ENCODE measurements around the gene IMMP2L. TPM values are rescaled to one million over a fixed set of nuclear protein-coding genes. Genes with fewer than 3 reads are reported as not detected.
A peak's percentile ranks its signal among the peaks of the same experiment; 100 is the strongest.

Gene IMMP2L
- total and polyA plus RNA-seq, 2 of the 8 experiments (the other 6 are each of a cell fraction or from before 2014, with no cell fraction given): 2.3 to 10.1 TPM

- Histone ChIP-seq H2BK20ac (ENCODE audit: low read length) (no peak overlapping the region), H4K5ac (ENCODE audit: insufficient read length, low read depth, low read length) (peak overlapping the region; percentile 28), H2BK5ac (ENCODE audit: low read depth, low read length) (no peak overlapping the region), H3K18ac (ENCODE audit: extremely low read depth, low read length) (no peak overlapping the region; the same call in 1 of the 2 replicates), H3K27me3 (replicated peaks in 1 of 4; ENCODE audit: control insufficient read depth in 3 of 4, extremely low read depth in 1 of 4, insufficient read depth in 3 of 4, low read length in 3 of 4) (no peaks in the 10 kb centered on the region), H2AFZ (ENCODE audit: low read length) (no peak overlapping the region), H3K36me3 (ENCODE audit: control insufficient read depth in 2 of 4, insufficient read depth in 4 of 4, low read length in 3 of 4) (no peaks in the 10 kb centered on the region), H4K8ac (ENCODE audit: extremely low read depth, insufficient read depth, low read length) (no peak overlapping the region), H3K27ac (ENCODE audit: low read depth, low read length) (no peak overlapping the region), H3K79me1 (ENCODE audit: low read depth, low read length) (no peaks in the 10 kb centered on the region), H3K4me3 (ENCODE audit: extremely low read depth in 1 of 4, insufficient read depth in 2 of 4, low read depth in 3 of 4, low read length in 4 of 4) (no peak overlapping the region; a peak in 1 of 8 replicates), H3K9ac (replicated peaks in 1 of 4; ENCODE audit: extremely low read depth in 1 of 4, low read depth in 3 of 4, low read length in 3 of 4) (no peak overlapping the region), H3K79me2 (ENCODE audit: control insufficient read depth in 1 of 2, insufficient read depth in 2 of 2, low read length in 2 of 2) (no peaks in the 10 kb centered on the region), H3K14ac (ENCODE audit: insufficient read length) (no peak overlapping the region), H3K4me2 (ENCODE audit: insufficient read depth in 1 of 2, low read depth in 2 of 2, low read length in 2 of 2) (no peak overlapping the region), H2BK120ac (replicated peaks; ENCODE audit: low read depth, low read length) (no peak overlapping the region), H2AK5ac (ENCODE audit: low read depth, low read length) (no peak overlapping the region), H2BK12ac (ENCODE audit: low read depth, low read length) (no peak overlapping the region), H3K23ac (ENCODE audit: insufficient read length) (no peak overlapping the region), H4K91ac (replicated peaks; ENCODE audit: insufficient read length, low read length) (no peak overlapping the region), H3K23me2 (ENCODE audit: low read depth, low read length) (no peaks in the 10 kb centered on the region), H3K4me1 (replicated peaks in 1 of 4; ENCODE audit: control insufficient read depth in 3 of 4, insufficient read depth in 4 of 4, low read length in 3 of 4) (peaks cover 0 to 17% (median 5%) of the 10 kb centered on the region in 4 experiments; a peak in 5 of 7 replicates), H3K56ac (replicated peaks; ENCODE audit: insufficient read length, low read depth, low read length) (no peak overlapping the region), H3K9me3 (ENCODE audit: insufficient read depth in 2 of 2, low read depth in 1 of 2, low read length in 1 of 2) (no peaks in the 10 kb centered on the region), H4K20me1 (replicated peaks in 1 of 2; ENCODE audit: control insufficient read depth in 1 of 2, insufficient read depth in 2 of 2, low read length in 2 of 2) (no peaks in the 10 kb centered on the region), H3K4ac (replicated peaks; ENCODE audit: insufficient read length, low read depth, low read length) (no peak overlapping the region), H2BK15ac (ENCODE audit: low read length) (no peak overlapping the region)
- FAIRE-seq: peak; percentile 87
- ChIA-PET POLR2A (ENCODE audit: partially characterized antibody) (interaction anchor here (0.7 to 1.4 kb wide), 2 partner anchors 463 to 862 kb away, joined by 3 read pairs; no protein-coding TSS in a partner anchor), CTCF (ENCODE audit: partially characterized antibody) (interaction anchor here (0.6 to 1.9 kb wide), 23 partner anchors 12 to 1910 kb away, joined by 3 to 11 read pairs (median 4); no protein-coding TSS in a partner anchor)
- TF ChIP-seq, protein P1, sequence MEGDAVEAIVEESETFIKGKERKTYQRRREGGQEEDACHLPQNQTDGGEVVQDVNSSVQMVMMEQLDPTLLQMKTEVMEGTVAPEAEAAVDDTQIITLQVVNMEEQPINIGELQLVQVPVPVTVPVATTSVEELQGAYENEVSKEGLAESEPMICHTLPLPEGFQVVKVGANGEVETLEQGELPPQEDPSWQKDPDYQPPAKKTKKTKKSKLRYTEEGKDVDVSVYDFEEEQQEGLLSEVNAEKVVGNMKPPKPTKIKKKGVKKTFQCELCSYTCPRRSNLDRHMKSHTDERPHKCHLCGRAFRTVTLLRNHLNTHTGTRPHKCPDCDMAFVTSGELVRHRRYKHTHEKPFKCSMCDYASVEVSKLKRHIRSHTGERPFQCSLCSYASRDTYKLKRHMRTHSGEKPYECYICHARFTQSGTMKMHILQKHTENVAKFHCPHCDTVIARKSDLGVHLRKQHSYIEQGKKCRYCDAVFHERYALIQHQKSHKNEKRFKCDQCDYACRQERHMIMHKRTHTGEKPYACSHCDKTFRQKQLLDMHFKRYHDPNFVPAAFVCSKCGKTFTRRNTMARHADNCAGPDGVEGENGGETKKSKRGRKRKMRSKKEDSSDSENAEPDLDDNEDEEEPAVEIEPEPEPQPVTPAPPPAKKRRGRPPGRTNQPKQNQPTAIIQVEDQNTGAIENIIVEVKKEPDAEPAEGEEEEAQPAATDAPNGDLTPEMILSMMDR (IDR thresholded peaks at IDR 0.05; ENCODE audit: control extremely low read depth in 1 of 3, insufficient read depth in 1 of 3, low read depth in 1 of 3, low read length in 3 of 3): peak in 2 of 3 experiments; percentile 69 to 88; a peak in 3 of 4 replicates
- TF ChIP-seq SAP30 (IDR thresholded peaks at IDR 0.05; ENCODE audit: insufficient read depth, insufficient replicate concordance, low read length) (no peak), RAD21 (IDR thresholded peaks at IDR 0.05 in 1 of 2, conservative IDR thresholded peaks at IDR 0.05 in 1 of 2; ENCODE audit: low read depth in 2 of 2, low read length in 2 of 2) (peak; percentile 94 to 95)
- DNase-seq (ENCODE audit: low read depth in 1 of 2, low spot score in 2 of 2): no peak
- WGBS, 2 experiments (ENCODE audit: extremely low coverage in 1 of 2, insufficient coverage in 1 of 2, insufficient read length in 1 of 2, insufficient replicate concordance in 2 of 2, low coverage in 1 of 2, low lambda C conversion rate in 2 of 2, missing lambda C conversion rate in 1 of 2): 20% methylated on average over 10 of the region's 10 CpGs; no CpG with 5 or more reads in 1 of the 2 experiments
These were observed 464.0 kb downstream of the IMMP2L start for GRCh38 chr7:111098011-111098925.

Measured in H1 (cell line).